WTC11 (cell line): ENCODE results near the gene MX1. TPM values are rescaled to one million over a fixed set of nuclear protein-coding genes. Genes with fewer than 3 reads are reported as not detected.

Experiments
- ATAC-seq: fragments of 200-7000 bp; cut with Tn5 transposase; 2 replicates; pipeline ENCODE4 v1.10.0; 2021; ENCODE audit warnings: mild to moderate bottlenecking, moderate library complexity
- CTCF ChIA-PET: fragments of 300-600 bp; sonication (Branson Sonifier 250); formaldehyde crosslinking; loops from one replicate; lab custom pipeline; 2021; ENCODE audit warnings: antibody characterized with exemption; lab: Charles Lee
- POLR2A ChIA-PET: fragments of 350-600 bp; sonication (Branson Sonifier 250); formaldehyde crosslinking; loops from one replicate; lab custom pipeline; 2021; ENCODE audit warnings: antibody characterized with exemption; lab: Charles Lee
- DNase-seq: peaks from one replicate; pipeline ENCODE4 v3.0.0; 2021; ENCODE audit warnings: low spot score
- H3K27ac Mint-ChIP-seq: 2 replicates; pipeline ENCODE4 v1.8.0; 2021; ENCODE audit warnings: mixed read lengths
- H3K27me3 Mint-ChIP-seq: 2 replicates; pipeline ENCODE4 v1.8.0; 2021; ENCODE audit warnings: low read depth, mild to moderate bottlenecking, moderate library complexity, mixed read lengths
- H3K36me3 Mint-ChIP-seq: 2 replicates; pipeline ENCODE4 v1.8.0; 2021; ENCODE audit warnings: mixed read lengths
- H3K4me1 Mint-ChIP-seq: 2 replicates; pipeline ENCODE4 v1.8.0; 2022; ENCODE audit warnings: mixed read lengths
- H3K4me3 Mint-ChIP-seq: 2 replicates; pipeline ENCODE4 v1.8.0; 2021; ENCODE audit warnings: mild to moderate bottlenecking, moderate library complexity, mixed read lengths
- H3K9me3 Mint-ChIP-seq: 2 replicates; pipeline ENCODE4 v1.8.0; 2021; ENCODE audit warnings: mixed read lengths
- AR ChIP-seq: fragments of 250-450 bp; sonication (Bioruptor Pico); IDR thresholded peaks from 2 replicates; pipeline ENCODE4 v1.9.0; 2021; ENCODE audit warnings: mild to moderate bottlenecking
- ARID4B ChIP-seq: sonication (generic); formaldehyde crosslinking; IDR thresholded peaks from 2 replicates; pipeline ENCODE4 v1.8.0; 2023; ENCODE audit warnings: missing genetic modification reagents, mild to moderate bottlenecking, borderline replicate concordance
- ATF1 ChIP-seq: sonication (generic); formaldehyde crosslinking; IDR thresholded peaks from 2 replicates; pipeline ENCODE4 v1.8.1; 2023; ENCODE audit warnings: mild to moderate bottlenecking, moderate library complexity, missing genetic modification reagents
- ATF6 ChIP-seq: sonication (generic); formaldehyde crosslinking; IDR thresholded peaks from 2 replicates; pipeline ENCODE4 v1.8.1; 2023; ENCODE audit warnings: mild to moderate bottlenecking, missing genetic modification reagents
- ELF4 ChIP-seq: sonication (generic); formaldehyde crosslinking; IDR thresholded peaks from 2 replicates; pipeline ENCODE4 v1.8.1; 2022; ENCODE audit warnings: low read depth, mild to moderate bottlenecking, moderate library complexity, missing genetic modification reagents
- EMX1 ChIP-seq: fragments of 250-450 bp; sonication (Bioruptor Pico); IDR thresholded peaks from 2 replicates; pipeline ENCODE4 v1.8.0; 2021; ENCODE audit warnings: mild to moderate bottlenecking
- FOXJ3 ChIP-seq: sonication (generic); formaldehyde crosslinking; IDR thresholded peaks from 2 replicates; pipeline ENCODE4 v1.9.0; 2021; ENCODE audit warnings: missing genetic modification reagents, mild to moderate bottlenecking, borderline replicate concordance
- GTF2I ChIP-seq: fragments of 250-450 bp; sonication (Bioruptor Pico); conservative IDR thresholded peaks from 2 replicates; pipeline ENCODE4 v1.4.0; 2021; ENCODE audit warnings: mild to moderate bottlenecking
- HMGA2 ChIP-seq: fragments of 250-450 bp; sonication (Bioruptor Pico); IDR thresholded peaks from 2 replicates; pipeline ENCODE4 v1.4.0; 2021; ENCODE audit warnings: mild to moderate bottlenecking, moderate library complexity
- IRF1 ChIP-seq: sonication (generic); formaldehyde crosslinking; IDR thresholded peaks from 2 replicates; pipeline ENCODE4 v1.8.0; 2023; ENCODE audit warnings: missing genetic modification reagents
- KAT7 ChIP-seq: sonication (generic); formaldehyde crosslinking; IDR thresholded peaks from 2 replicates; pipeline ENCODE4 v1.8.1; 2023; ENCODE audit warnings: missing genetic modification reagents, mild to moderate bottlenecking, borderline replicate concordance
- MAX ChIP-seq: sonication (generic); formaldehyde crosslinking; IDR thresholded peaks from 2 replicates; pipeline ENCODE4 v1.8.0; 2022; ENCODE audit warnings: mild to moderate bottlenecking, missing genetic modification reagents
- NFYB ChIP-seq: sonication (generic); formaldehyde crosslinking; conservative IDR thresholded peaks from 2 replicates; pipeline ENCODE4 v1.8.0; 2022; ENCODE audit warnings: low read depth, missing genetic modification reagents
- TCF7 ChIP-seq: sonication (generic); formaldehyde crosslinking; IDR thresholded peaks from 2 replicates; pipeline ENCODE4 v1.8.0; 2022; ENCODE audit warnings: mild to moderate bottlenecking, low read depth, missing genetic modification reagents, moderate library complexity
- ZNF219 ChIP-seq: sonication (generic); formaldehyde crosslinking; IDR thresholded peaks from 2 replicates; pipeline ENCODE4 v1.8.0; 2023; ENCODE audit warnings: missing genetic modification reagents, mild to moderate bottlenecking, borderline replicate concordance
- ZNF532 ChIP-seq: fragments of 250-450 bp; sonication (Bioruptor Pico); IDR thresholded peaks from 2 replicates; pipeline ENCODE4 v1.9.0; 2021; ENCODE audit warnings: mild to moderate bottlenecking, borderline replicate concordance
- total RNA-seq: library from RNA; stranded (reverse); gene quantifications from 3 replicates; pipeline ENCODE4 v1.2.3, GENCODE V29; 2021

Gene MX1
- total RNA-seq, 1 experiment from 2014 or later: 3.6 TPM

DNA sequence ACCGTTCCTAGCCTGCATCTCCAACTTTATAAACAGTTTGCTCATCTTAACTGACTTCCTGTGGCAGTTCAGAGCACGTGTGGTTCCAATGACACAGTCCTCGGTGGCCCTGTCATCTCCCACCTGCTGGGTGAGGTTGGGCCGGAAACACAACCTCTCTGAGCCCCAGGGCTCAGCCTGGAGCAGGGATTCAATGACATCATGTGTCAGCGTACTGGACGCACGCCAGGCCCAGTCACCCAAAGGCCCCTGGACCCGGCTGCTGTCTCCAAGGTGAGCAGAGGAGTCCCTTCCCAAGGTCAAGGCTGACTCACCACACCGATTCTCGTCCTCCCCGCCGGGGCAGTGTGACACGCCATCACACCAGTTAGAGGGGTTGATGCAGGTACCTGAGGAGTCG, 62.0 kb downstream of the MX1 start:
- CTCF ChIA-PET: no interaction called here
- POLR2A ChIA-PET: no interaction called here
- no peak overlapping the region for H3K27ac Mint-ChIP-seq
- DNase-seq (no peak), ATAC-seq (no peak)
- peaks cover 9% of the 10 kb centered on the region; the same call in 1 of the 2 replicates for H3K4me1 Mint-ChIP-seq
- peaks cover 7% of the 10 kb centered on the region; the same call in 1 of the 2 replicates for H3K36me3 Mint-ChIP-seq
- H3K4me3 Mint-ChIP-seq: no peak overlapping the region
- H3K27me3 Mint-ChIP-seq: no peaks in the 10 kb centered on the region
- TF ChIP-seq ZNF219 (CRISPR knock-in tag): no peak
- H3K9me3 Mint-ChIP-seq: no peaks in the 10 kb centered on the region

DNA sequence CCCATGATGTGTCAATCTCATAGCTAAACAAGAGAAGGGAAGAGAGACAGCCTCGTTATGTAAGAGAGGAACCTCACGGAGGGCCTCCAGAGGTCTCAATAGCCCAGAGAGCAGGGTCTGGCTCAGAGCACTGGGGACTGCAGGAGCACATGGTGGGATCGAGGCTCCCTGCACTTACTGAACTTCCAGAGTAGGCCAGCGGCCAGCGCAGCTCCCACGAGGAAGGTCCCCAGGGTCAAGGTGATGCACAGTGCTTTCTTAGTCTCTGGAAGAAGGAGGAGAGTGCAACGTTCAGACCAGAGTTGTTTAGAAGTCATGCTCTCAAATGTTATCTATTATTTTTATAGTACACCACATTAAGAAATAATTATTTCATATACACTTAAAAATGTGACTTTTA, 63.3 kb downstream of the MX1 start:
- ChIA-PET CTCF (interaction anchor here (0.7 kb wide), 1 partner anchor 23 kb away, joined by 3 read pairs; no protein-coding TSS in a partner anchor), POLR2A (no interaction called here)
- H3K4me3 Mint-ChIP-seq: no peak overlapping the region
- no peaks in the 10 kb centered on the region for H3K9me3 Mint-ChIP-seq
- DNase-seq: no peak
- peaks cover 7% of the 10 kb centered on the region; the same call in 1 of the 2 replicates for H3K36me3 Mint-ChIP-seq
- no peak overlapping the region for H3K27ac Mint-ChIP-seq
- H3K4me1 Mint-ChIP-seq: peaks cover 9% of the 10 kb centered on the region; the same call in 1 of the 2 replicates
- H3K27me3 Mint-ChIP-seq: no peaks in the 10 kb centered on the region
- no peak for ATAC-seq
- TF ChIP-seq IRF1 (CRISPR knock-in tag) (no peak), ATF1 (no peak), FOXJ3 (CRISPR knock-in tag) (no peak), MAX (CRISPR knock-in tag) (no peak)
- TF ChIP-seq, all 79 proteins: peak for 0

DNA sequence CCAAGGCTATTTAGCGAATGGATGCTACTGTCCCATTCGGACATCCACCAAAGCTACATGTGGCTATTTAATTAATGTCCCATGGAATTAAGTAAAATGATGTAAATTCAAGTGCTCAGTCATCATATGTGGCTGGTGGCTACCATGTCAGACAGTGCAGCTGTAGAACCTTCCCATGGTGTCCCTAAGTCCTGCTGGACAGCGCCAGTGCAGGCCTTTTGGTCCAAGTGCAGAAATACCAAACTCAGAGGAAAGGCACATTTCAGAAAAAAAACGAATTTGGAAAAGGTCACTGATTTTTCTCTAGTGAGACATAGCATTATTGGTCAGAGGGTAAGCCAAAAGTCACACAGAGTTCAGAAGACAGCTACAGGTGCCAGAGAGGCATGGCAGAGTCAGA, 64.3 kb downstream of the MX1 start:
- CTCF ChIA-PET: interaction anchor here (0.6 kb wide), 1 partner anchor 819 kb away, joined by 5 read pairs; no protein-coding TSS in a partner anchor
- Mint-ChIP-seq H3K27me3 (no peaks in the 10 kb centered on the region), H3K4me1 (peaks cover 9% of the 10 kb centered on the region; the same call in 1 of the 2 replicates), H3K4me3 (no peak overlapping the region), H3K9me3 (no peaks in the 10 kb centered on the region), H3K36me3 (peaks cover 7% of the 10 kb centered on the region; the same call in 1 of the 2 replicates), H3K27ac (no peak overlapping the region)
- DNase-seq (no peak), ATAC-seq (no peak)
- POLR2A ChIA-PET: no interaction called here
- TF ChIP-seq ATF6 (CRISPR knock-in tag) (no peak), ELF4 (CRISPR knock-in tag) (no peak), KAT7 (CRISPR knock-in tag) (no peak), TCF7 (CRISPR knock-in tag) (no peak), GTF2I (no peak), EMX1 (CRISPR knock-in tag) (no peak), ZNF532 (CRISPR knock-in tag) (no peak), AR (CRISPR knock-in tag) (no peak), ARID4B (CRISPR knock-in tag) (no peak), HMGA2 (CRISPR knock-in tag) (no peak), NFYB (CRISPR knock-in tag) (no peak)
